Measurements from ENCODE around the gene PIK3R6. TPM values are rescaled to one million over a fixed set of nuclear protein-coding genes. Genes with fewer than 3 reads are reported as not detected.

PIK3R6 gene
- total RNA-seq, 4 donors from 2014 or later: 0.22 to 2.5 (median 0.35) TPM

GRCh38 chr17:8757189-8757588, 110.3 kb downstream of the PIK3R6 start:
- no peak for DNase-seq
- Histone ChIP-seq H3K27ac (no peak overlapping the region), H3K36me3 (no peaks in the 10 kb centered on the region), H3K27me3 (peaks cover 0 to 5% (median 0%) of the 10 kb centered on the region in 4 donors), H3K4me1 (no peaks in the 10 kb centered on the region), H3K4me3 (no peak overlapping the region), H3K9me3 (no peaks in the 10 kb centered on the region)
- TF ChIP-seq CTCF (IDR thresholded peaks at IDR 0.05) (no peak), POLR2A (IDR thresholded peaks at IDR 0.05) (no peak)
- intact Hi-C loops (cut with DNase I): no loop called here
- 79 to 80% methylated on average over 13 of the region's 13 CpGs for WGBS, 2 donors

GRCh38 chr17:8755590-8756255, 111.8 kb downstream of the PIK3R6 start:
- DNase-seq: no peak
- Histone ChIP-seq H3K4me3 (no peak overlapping the region), H3K4me1 (no peaks in the 10 kb centered on the region), H3K27me3 (peaks cover 0 to 5% (median 0%) of the 10 kb centered on the region in 4 donors), H3K9me3 (no peaks in the 10 kb centered on the region), H3K27ac (no peak overlapping the region), H3K36me3 (no peaks in the 10 kb centered on the region)
- 83 to 88% methylated on average over 8 to 12 of the region's 12 CpGs for WGBS, 2 donors
- TF ChIP-seq POLR2A (IDR thresholded peaks at IDR 0.05): no peak
- no peak for TF ChIP-seq CTCF (IDR thresholded peaks at IDR 0.05)
- intact Hi-C loops (cut with DNase I): no loop called here

- Histone ChIP-seq H3K9me3 (no peaks in the 10 kb centered on the region), H3K36me3 (no peaks in the 10 kb centered on the region), H3K4me1 (no peaks in the 10 kb centered on the region), H3K4me3 (no peak overlapping the region), H3K27me3 (peaks cover 0 to 5% (median 0%) of the 10 kb centered on the region in 4 donors), H3K27ac (no peak overlapping the region)
- DNase-seq: no peak
- no peak for TF ChIP-seq POLR2A (IDR thresholded peaks at IDR 0.05)
- no peak for TF ChIP-seq CTCF (IDR thresholded peaks at IDR 0.05)
- 59 to 66% methylated on average over 8 of the region's 8 CpGs for WGBS, 2 donors
- intact Hi-C loops (cut with DNase I): no loop called here
These were observed 112.6 kb downstream of the PIK3R6 start for GRCh38 chr17:8754890-8755289.

- Histone ChIP-seq H3K27me3 (peaks cover 0 to 5% (median 0%) of the 10 kb centered on the region in 4 donors), H3K9me3 (no peaks in the 10 kb centered on the region), H3K36me3 (no peaks in the 10 kb centered on the region), H3K4me3 (no peak overlapping the region), H3K27ac (no peak overlapping the region), H3K4me1 (no peaks in the 10 kb centered on the region)
- peak in 4 of 6 experiments; percentile 10 to 42 (median 14) for TF ChIP-seq CTCF (IDR thresholded peaks at IDR 0.05)
- no peak for TF ChIP-seq POLR2A (IDR thresholded peaks at IDR 0.05)
- intact Hi-C loops (cut with DNase I): no loop called here
- 15 to 23% methylated on average over 1 of the region's 1 CpG for WGBS, 2 donors
- no peak for DNase-seq
These were observed 113.5 kb downstream of the PIK3R6 start for GRCh38 chr17:8753976-8754440.

- Histone ChIP-seq H3K27ac (no peak overlapping the region), H3K4me3 (no peak overlapping the region), H3K4me1 (no peaks in the 10 kb centered on the region), H3K9me3 (no peaks in the 10 kb centered on the region), H3K27me3 (peaks cover 0 to 5% (median 0%) of the 10 kb centered on the region in 4 donors), H3K36me3 (no peaks in the 10 kb centered on the region)
- intact Hi-C loops (cut with DNase I): no loop called here
- TF ChIP-seq POLR2A (IDR thresholded peaks at IDR 0.05): no peak
- TF ChIP-seq CTCF (IDR thresholded peaks at IDR 0.05): no peak
- WGBS, 2 donors: 57 to 63% methylated on average over 3 to 4 of the region's 12 CpGs
- no peak for DNase-seq
These were observed 114.1 kb downstream of the PIK3R6 start for GRCh38 chr17:8753136-8753975.

Data from esophagus squamous epithelium (tissue), 5 donors.